ENCODE data around the gene CYP3A5. TPM values are rescaled to one million over a fixed set of nuclear protein-coding genes. Genes with fewer than 3 reads are reported as not detected.
"Not testable (repeated sequence)": the region's sequence is repeated elsewhere in the genome, so short reads cannot be mapped to it uniquely, and the experiment has no call there.

Gene CYP3A5
- total and polyA plus RNA-seq, 2 experiments from 2014 or later: 228 to 345 TPM

DNA sequence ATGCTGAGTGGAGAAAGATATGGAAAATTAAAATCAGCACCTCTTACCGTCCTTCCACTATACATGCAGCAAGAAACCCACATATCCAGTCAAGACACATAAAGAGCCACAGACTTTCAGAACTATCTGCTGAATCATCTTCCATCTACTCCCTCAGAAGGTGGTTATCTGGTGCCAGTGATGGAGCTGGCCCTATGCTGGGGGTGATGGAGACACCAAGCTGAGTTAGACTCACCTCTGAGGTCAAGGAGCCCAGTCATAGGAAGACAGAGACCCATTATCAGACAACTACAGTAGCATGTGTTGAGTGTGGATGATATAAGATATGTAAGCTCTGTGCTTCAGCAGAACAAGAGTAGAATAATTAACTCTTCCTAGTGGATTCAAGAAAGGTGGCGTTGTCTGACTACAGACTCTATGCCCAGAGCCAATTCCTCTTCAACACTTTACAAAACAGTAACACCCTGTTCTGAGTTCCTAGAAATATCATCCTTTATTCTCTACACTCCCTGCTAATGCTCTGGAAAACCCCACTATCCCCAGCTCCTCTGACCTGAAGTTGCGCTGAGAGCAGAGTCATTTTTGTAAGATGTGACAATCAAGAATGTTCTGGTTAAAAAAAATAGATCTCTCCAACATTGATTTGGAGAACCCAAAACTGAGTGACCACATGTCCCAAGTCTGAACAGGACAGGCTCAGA is 14.3 kb downstream of the CYP3A5 start:
- no peak overlapping the region for H3K4me2 ChIP-seq
- no peaks in the 10 kb centered on the region for H3K27me3 ChIP-seq
- peaks cover 10% of the 10 kb centered on the region for H3K36me3 ChIP-seq (replicated peaks; ENCODE audit: insufficient read depth, low read depth)
- H2AFZ ChIP-seq: no peak overlapping the region
- peaks cover 12% of the 10 kb centered on the region for H3K9me3 ChIP-seq (ENCODE audit: low read depth)
- no peaks in the 10 kb centered on the region for H3K79me2 ChIP-seq
- no peaks in the 10 kb centered on the region for H3K9me2 ChIP-seq (replicated peaks; ENCODE audit: insufficient read depth)
- no peak overlapping the region for H3K27ac ChIP-seq
- no peaks in the 10 kb centered on the region for H4K20me1 ChIP-seq (ENCODE audit: insufficient read depth, poor library complexity, severe bottlenecking)
- 95% methylated on average over 3 of the region's 3 CpGs for whole genome bisulfite sequencing (ENCODE audit: low lambda C conversion rate, missing lambda C conversion rate)
- TF ChIP-seq EZH2phosphoT487 (IDR thresholded peaks at IDR 0.05; ENCODE audit: low read depth, severe bottlenecking, unreplicated experiment): no peak
- TF ChIP-seq, protein P1, sequence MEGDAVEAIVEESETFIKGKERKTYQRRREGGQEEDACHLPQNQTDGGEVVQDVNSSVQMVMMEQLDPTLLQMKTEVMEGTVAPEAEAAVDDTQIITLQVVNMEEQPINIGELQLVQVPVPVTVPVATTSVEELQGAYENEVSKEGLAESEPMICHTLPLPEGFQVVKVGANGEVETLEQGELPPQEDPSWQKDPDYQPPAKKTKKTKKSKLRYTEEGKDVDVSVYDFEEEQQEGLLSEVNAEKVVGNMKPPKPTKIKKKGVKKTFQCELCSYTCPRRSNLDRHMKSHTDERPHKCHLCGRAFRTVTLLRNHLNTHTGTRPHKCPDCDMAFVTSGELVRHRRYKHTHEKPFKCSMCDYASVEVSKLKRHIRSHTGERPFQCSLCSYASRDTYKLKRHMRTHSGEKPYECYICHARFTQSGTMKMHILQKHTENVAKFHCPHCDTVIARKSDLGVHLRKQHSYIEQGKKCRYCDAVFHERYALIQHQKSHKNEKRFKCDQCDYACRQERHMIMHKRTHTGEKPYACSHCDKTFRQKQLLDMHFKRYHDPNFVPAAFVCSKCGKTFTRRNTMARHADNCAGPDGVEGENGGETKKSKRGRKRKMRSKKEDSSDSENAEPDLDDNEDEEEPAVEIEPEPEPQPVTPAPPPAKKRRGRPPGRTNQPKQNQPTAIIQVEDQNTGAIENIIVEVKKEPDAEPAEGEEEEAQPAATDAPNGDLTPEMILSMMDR (IDR thresholded peaks at IDR 0.05; ENCODE audit: poor library complexity): no peak
- no peak for TF ChIP-seq EZH2 (IDR thresholded peaks at IDR 0.05; ENCODE audit: borderline replicate concordance)
- no peak for DNase-seq (ENCODE audit: low spot score)
- no peak overlapping the region for H3K4me3 ChIP-seq
- no peaks in the 10 kb centered on the region for H3K4me1 ChIP-seq (ENCODE audit: insufficient read depth)

DNA sequence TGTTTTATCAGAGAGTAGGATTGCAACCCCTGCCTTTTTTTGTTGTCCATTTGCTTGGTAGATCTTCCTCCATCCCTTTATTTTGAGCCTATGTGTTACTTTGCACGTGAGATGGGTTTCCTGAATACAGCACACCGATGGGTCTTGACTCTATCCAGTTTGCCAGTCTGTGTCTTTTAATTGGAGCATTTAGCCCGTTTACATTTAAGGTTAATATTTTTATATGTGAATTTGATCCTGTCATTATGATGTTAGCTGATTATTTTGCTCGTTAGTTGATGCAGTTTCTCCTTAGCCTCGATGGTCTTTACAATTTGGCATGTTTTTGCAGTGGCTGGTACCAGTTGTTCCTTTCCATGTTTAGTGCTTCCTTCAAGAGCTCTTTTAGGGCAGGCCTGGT is 21.9 kb downstream of the CYP3A5 start:
- not testable (repeated sequence) for H3K9me2 ChIP-seq (replicated peaks; ENCODE audit: insufficient read depth); H3K4me2 ChIP-seq; H4K20me1 ChIP-seq (ENCODE audit: insufficient read depth, poor library complexity, severe bottlenecking); H3K4me3 ChIP-seq; H3K4me1 ChIP-seq (ENCODE audit: insufficient read depth); H3K27ac ChIP-seq; H3K9me3 ChIP-seq (ENCODE audit: low read depth); H3K36me3 ChIP-seq (replicated peaks; ENCODE audit: insufficient read depth, low read depth); DNase-seq (ENCODE audit: low spot score); H3K27me3 ChIP-seq; H2AFZ ChIP-seq; H3K79me2 ChIP-seq
- WGBS (ENCODE audit: low lambda C conversion rate, missing lambda C conversion rate): 88% methylated on average over 5 of the region's 5 CpGs

DNA sequence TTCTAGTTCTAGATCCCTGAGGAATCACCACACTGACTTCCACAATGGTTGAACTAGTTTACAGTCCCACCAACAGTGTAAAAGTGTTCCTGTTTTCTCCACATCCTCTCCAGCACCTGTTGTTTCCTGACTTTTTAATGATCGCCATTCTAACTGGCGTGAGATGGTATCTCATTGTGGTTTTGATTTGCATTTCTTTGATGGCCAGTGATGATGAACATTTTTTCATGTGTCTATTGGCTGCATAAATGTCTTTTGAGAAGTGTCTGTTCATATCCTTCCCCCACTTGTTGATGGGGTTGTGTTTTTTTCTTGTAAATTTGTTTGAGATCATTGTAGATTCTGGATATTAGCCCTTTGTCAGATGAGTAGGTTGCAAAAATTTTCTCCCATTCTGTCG is 25.2 kb downstream of the CYP3A5 start:
- H3K9me2 ChIP-seq (replicated peaks; ENCODE audit: insufficient read depth); H3K9me3 ChIP-seq (ENCODE audit: low read depth); H3K4me3 ChIP-seq; H3K79me2 ChIP-seq; H3K4me1 ChIP-seq (ENCODE audit: insufficient read depth); H3K4me2 ChIP-seq; H3K27ac ChIP-seq; H2AFZ ChIP-seq; H3K36me3 ChIP-seq (replicated peaks; ENCODE audit: insufficient read depth, low read depth); H3K27me3 ChIP-seq; H4K20me1 ChIP-seq (ENCODE audit: insufficient read depth, poor library complexity, severe bottlenecking); DNase-seq (ENCODE audit: low spot score): not testable (repeated sequence)
- 93% methylated on average over 3 of the region's 3 CpGs for WGBS (ENCODE audit: low lambda C conversion rate, missing lambda C conversion rate)

DNA sequence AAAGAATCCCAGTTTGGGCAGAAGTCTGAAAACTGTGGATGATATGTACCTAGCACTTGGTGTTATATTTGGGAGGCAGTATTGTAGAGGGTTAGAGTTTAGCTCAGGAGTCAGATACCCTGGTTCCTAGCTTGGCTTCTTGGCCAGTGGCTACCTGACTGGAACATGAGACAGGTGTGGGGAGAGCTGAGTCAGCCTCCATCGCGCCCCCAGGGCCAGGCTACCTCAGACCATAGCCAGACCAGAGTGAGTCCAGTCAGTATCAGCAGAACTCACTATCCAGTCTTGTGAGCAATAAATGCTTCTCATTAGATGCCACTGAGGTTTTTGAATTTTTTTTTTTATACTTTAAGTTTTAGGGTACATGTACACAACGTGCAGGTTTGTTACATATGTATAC is 26.0 kb downstream of the CYP3A5 start:
- no peak overlapping the region for H2AFZ ChIP-seq
- no peaks in the 10 kb centered on the region for H3K9me2 ChIP-seq (replicated peaks; ENCODE audit: insufficient read depth)
- no peaks in the 10 kb centered on the region for H3K4me1 ChIP-seq (ENCODE audit: insufficient read depth)
- 95% methylated on average over 3 of the region's 3 CpGs for WGBS (ENCODE audit: low lambda C conversion rate, missing lambda C conversion rate)
- no peak overlapping the region for H3K4me2 ChIP-seq
- no peak overlapping the region for H3K4me3 ChIP-seq
- no peaks in the 10 kb centered on the region for H3K36me3 ChIP-seq (replicated peaks; ENCODE audit: insufficient read depth, low read depth)
- no peaks in the 10 kb centered on the region for H3K27me3 ChIP-seq
- H3K9me3 ChIP-seq (ENCODE audit: low read depth): no peaks in the 10 kb centered on the region
- H4K20me1 ChIP-seq (ENCODE audit: insufficient read depth, poor library complexity, severe bottlenecking): no peaks in the 10 kb centered on the region
- no peak for DNase-seq (ENCODE audit: low spot score)
- TF ChIP-seq EZH2phosphoT487 (IDR thresholded peaks at IDR 0.05; ENCODE audit: low read depth, severe bottlenecking, unreplicated experiment) (no peak), EZH2 (IDR thresholded peaks at IDR 0.05; ENCODE audit: borderline replicate concordance) (no peak)
- TF ChIP-seq, protein P1 (IDR thresholded peaks at IDR 0.05; ENCODE audit: poor library complexity): no peak
- no peak overlapping the region for H3K27ac ChIP-seq
- no peaks in the 10 kb centered on the region for H3K79me2 ChIP-seq

DNA sequence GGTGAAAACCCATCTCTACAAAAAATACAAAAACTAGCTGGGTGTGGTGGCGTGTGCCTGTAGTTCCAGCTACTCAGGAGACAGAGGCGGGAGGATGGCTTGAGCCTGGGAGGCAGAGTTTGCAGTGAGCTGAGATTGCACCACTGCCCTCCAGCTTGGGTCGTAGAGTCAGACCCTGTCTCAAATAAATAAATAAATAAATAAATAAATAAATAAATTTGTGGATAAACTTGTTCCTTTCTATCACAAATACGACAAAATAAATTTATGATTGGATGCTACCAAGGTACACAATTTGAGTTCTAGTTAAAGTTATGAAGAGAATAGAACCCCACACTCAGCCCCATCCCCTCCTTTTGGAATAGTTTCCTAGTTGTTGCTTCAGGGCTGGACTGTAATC is 26.5 kb downstream of the CYP3A5 start:
- H3K79me2 ChIP-seq; H4K20me1 ChIP-seq (ENCODE audit: insufficient read depth, poor library complexity, severe bottlenecking); H2AFZ ChIP-seq; H3K36me3 ChIP-seq (replicated peaks; ENCODE audit: insufficient read depth, low read depth); H3K4me1 ChIP-seq (ENCODE audit: insufficient read depth); H3K9me2 ChIP-seq (replicated peaks; ENCODE audit: insufficient read depth); H3K27me3 ChIP-seq; H3K27ac ChIP-seq; H3K4me2 ChIP-seq; H3K9me3 ChIP-seq (ENCODE audit: low read depth); H3K4me3 ChIP-seq; DNase-seq (ENCODE audit: low spot score): not testable (repeated sequence)
- WGBS (ENCODE audit: low lambda C conversion rate, missing lambda C conversion rate): 89% methylated on average over 4 of the region's 4 CpGs
